Heart left ventricle (tissue), 13 donors: ENCODE results near the gene SHF.

Experiments used
- CTCF ChIP-seq, 12 donors: fragments of 200-600 bp; sonication (generic) in 4 of 12; IDR thresholded peaks; one replicate each; pipeline versions ENCODE4 v1.5.0 to v1.8.0; 2018 to 2022; ENCODE audit warnings: antibody characterized with exemption in 12 of 12, mild to moderate bottlenecking in 5 of 12
- POLR2A ChIP-seq, 2 donors: fragments of 450-650 bp; IDR thresholded peaks; one replicate each; pipeline ENCODE4 v1.6.1; 2017; ENCODE audit warnings: antibody characterized with exemption in 2 of 2, mild to moderate bottlenecking in 2 of 2, moderate library complexity in 2 of 2
- donor health status: ischemic (EF 13 %, LVEDD 7.1; RV severe dilation, severe dysfunction).
- donor health status: DM: no; HTN: yes; CAD: no.
- donor health status: DM: no; HTN: no; CAD: no.
- donor health status: ischemic (EF 25% LVEDD 6.9; RV normal size, moderate dysfunction).
- donor health status: ischemic (EF 25% LVEDD 5.7; RV mildly dilated, moderate dysfunction).
- donor health status: ischemic (EF 35%, LVEDD 5.7; RV mildly dilated, moderate dysfunction).
- donor health status: nonischemic (EF 11% LVEDD 7.7; RV severe dilation, severe dysfunction).
- donor health status: DM: yes; HTN: yes; CAD: no.
- donor health status: PGD.
- donor health status: ischemic (EF 29% LVEDD 5.4; RV normal size, mild dysfunction).
- donor health status: nonischemic (EF 23%, LVEDD 6.1; RV moderate dilation, normal function).

GRCh38 chr15:45221967-45222366, 34.2 kb upstream of the SHF start:
- TF ChIP-seq CTCF (IDR thresholded peaks at IDR 0.05) (no peak), POLR2A (IDR thresholded peaks at IDR 0.05) (no peak)
